Caco-2 (cell line): Measurements from ENCODE around the gene GPS1. TPM values are rescaled to one million over a fixed set of nuclear protein-coding genes. Genes with fewer than 3 reads are reported as not detected.

Source experiments
- BruUV-seq: library from RNA; stranded (reverse); fragments of 400-500 nt; replicated peaks from 2 replicates; lab custom pipeline; 2021; lab: Mats Ljungman, UMichigan
- CTCF ChIA-PET: fragments of 300-600 bp; sonication (Branson Sonifier 250); formaldehyde crosslinking; loops from one replicate; lab custom pipeline; 2022; ENCODE audit warnings: antibody characterized with exemption; lab: Charles Lee
- POLR2A ChIA-PET: fragments of 300-600 bp; sonication (Branson Sonifier 250); formaldehyde crosslinking; loops from one replicate; lab custom pipeline; 2022; ENCODE audit warnings: antibody characterized with exemption; lab: Charles Lee
- DNase-seq, 2 experiments: peaks; one replicate each; pipeline versions ENCODE4 v3.0.0 to v3.0.0-alpha.2; 2020 to 2022
- H3K27me3 ChIP-seq: replicated peaks from 2 replicates; pipeline ENCODE4 v1.6.0; 2011; ENCODE audit warnings: low read length; ENCODE audit not compliant: control insufficient read depth, insufficient read depth
- H3K36me3 ChIP-seq: 2 replicates; pipeline ENCODE4 v1.5.1; 2011; ENCODE audit warnings: low read length; ENCODE audit not compliant: control insufficient read depth, insufficient read depth
- H3K4me1 ChIP-seq: fragments of 250-450 bp; sonication (Bioruptor Pico); 2 replicates; pipeline ENCODE4 v1.5.1; 2020; ENCODE audit warnings: mild to moderate bottlenecking
- H3K4me3 ChIP-seq: 2 replicates; pipeline ENCODE4 v1.5.1; 2011; ENCODE audit warnings: low read depth, mild to moderate bottlenecking, control low read depth, low read length
- H3K9me3 ChIP-seq: fragments of 250-450 bp; sonication (Bioruptor Pico); 2 replicates; pipeline ENCODE4 v1.5.1; 2020; ENCODE audit warnings: mild to moderate bottlenecking, moderate library complexity
- H3K27ac Mint-ChIP-seq: one replicate; pipeline ENCODE4 v1.8.0; 2022; ENCODE audit warnings: mixed read lengths; ENCODE audit not compliant: unreplicated experiment
- H3K27me3 Mint-ChIP-seq: one replicate; pipeline ENCODE4 v1.8.0; 2022; ENCODE audit warnings: mixed read lengths; ENCODE audit not compliant: insufficient read depth, unreplicated experiment
- H3K36me3 Mint-ChIP-seq: one replicate; pipeline ENCODE4 v1.8.0; 2022; ENCODE audit warnings: mild to moderate bottlenecking, mixed read lengths; ENCODE audit not compliant: insufficient read depth, unreplicated experiment
- H3K4me1 Mint-ChIP-seq: one replicate; pipeline ENCODE4 v1.8.0; 2022; ENCODE audit warnings: low read depth, mixed read lengths; ENCODE audit not compliant: unreplicated experiment
- H3K4me3 Mint-ChIP-seq: one replicate; pipeline ENCODE4 v1.8.0; 2022; ENCODE audit warnings: mild to moderate bottlenecking, moderate library complexity, mixed read lengths; ENCODE audit not compliant: unreplicated experiment
- H3K9me3 Mint-ChIP-seq: one replicate; pipeline ENCODE4 v1.8.0; 2022; ENCODE audit warnings: mixed read lengths; ENCODE audit not compliant: unreplicated experiment
- intact Hi-C: fragments of 100-400 bp; cut with micrococcal nuclease; formaldehyde crosslinking; loops from one replicate; pipeline ENCODE4 v1.10.0; 2022; ENCODE audit not compliant: unreplicated experiment
- total RNA-seq: library from RNA; stranded (reverse); gene quantifications from 2 replicates; pipeline ENCODE4 v1.2.3, GENCODE V29; 2022
- TF ChIP-seq, protein P1 (sequence below), 2 experiments: fragments of 200-600 bp in 1 of 2; IDR thresholded peaks; 1 replicate in 1 of 2; 2 replicates in 1 of 2; pipeline versions ENCODE4 v1.5.1 to v1.8.0; 2011 to 2022; ENCODE audit warnings: antibody characterized with exemption in 1 of 2, control low read depth in 1 of 2, inconsistent platforms in 1 of 2, low read depth in 1 of 2, low read length in 1 of 2, mild to moderate bottlenecking in 1 of 2, moderate library complexity in 1 of 2; ENCODE audit not compliant: insufficient read depth in 1 of 2, severe bottlenecking in 1 of 2, unreplicated experiment in 1 of 2

GPS1 gene
- total RNA-seq, 1 experiment from 2014 or later = 195 TPM

- Histone ChIP-seq H3K36me3 (peaks cover 3% of the 10 kb centered on the region), H3K4me1 (0 out of 2 replicates have a peak, but pooled peaks cover under 1% of the 10 kb centered on the region), H3K27me3 (no peaks in the 10 kb centered on the region), H3K4me3 (no peak overlapping the region), H3K9me3 (no peaks in the 10 kb centered on the region)
- POLR2A ChIA-PET = no interaction called here
- CTCF ChIA-PET = interaction anchor here (1.7 kb wide), 1 partner anchor 29 kb away, joined by 5 read pairs; no protein-coding TSS in a partner anchor
- H3K27me3 Mint-ChIP-seq = no peaks in the 10 kb centered on the region
- no peak overlapping the region for H3K4me3 Mint-ChIP-seq
- no peak overlapping the region for H3K27ac Mint-ChIP-seq
- peaks cover 74% of the 10 kb centered on the region for H3K36me3 Mint-ChIP-seq
- TF ChIP-seq, protein P1, sequence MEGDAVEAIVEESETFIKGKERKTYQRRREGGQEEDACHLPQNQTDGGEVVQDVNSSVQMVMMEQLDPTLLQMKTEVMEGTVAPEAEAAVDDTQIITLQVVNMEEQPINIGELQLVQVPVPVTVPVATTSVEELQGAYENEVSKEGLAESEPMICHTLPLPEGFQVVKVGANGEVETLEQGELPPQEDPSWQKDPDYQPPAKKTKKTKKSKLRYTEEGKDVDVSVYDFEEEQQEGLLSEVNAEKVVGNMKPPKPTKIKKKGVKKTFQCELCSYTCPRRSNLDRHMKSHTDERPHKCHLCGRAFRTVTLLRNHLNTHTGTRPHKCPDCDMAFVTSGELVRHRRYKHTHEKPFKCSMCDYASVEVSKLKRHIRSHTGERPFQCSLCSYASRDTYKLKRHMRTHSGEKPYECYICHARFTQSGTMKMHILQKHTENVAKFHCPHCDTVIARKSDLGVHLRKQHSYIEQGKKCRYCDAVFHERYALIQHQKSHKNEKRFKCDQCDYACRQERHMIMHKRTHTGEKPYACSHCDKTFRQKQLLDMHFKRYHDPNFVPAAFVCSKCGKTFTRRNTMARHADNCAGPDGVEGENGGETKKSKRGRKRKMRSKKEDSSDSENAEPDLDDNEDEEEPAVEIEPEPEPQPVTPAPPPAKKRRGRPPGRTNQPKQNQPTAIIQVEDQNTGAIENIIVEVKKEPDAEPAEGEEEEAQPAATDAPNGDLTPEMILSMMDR (IDR thresholded peaks at IDR 0.05; ENCODE audit: insufficient read depth in 1 of 2, low read depth in 1 of 2, low read length in 1 of 2, severe bottlenecking in 1 of 2, unreplicated experiment in 1 of 2) = no peak
- BruUV-seq = no TSS peak
- intact Hi-C loops = no loop called here
- H3K9me3 Mint-ChIP-seq = no peaks in the 10 kb centered on the region
- H3K4me1 Mint-ChIP-seq = no peaks in the 10 kb centered on the region
- no peak for DNase-seq
These were observed 7.7 kb downstream of the GPS1 start for GRCh38 chr17:82059272-82060000.

- Mint-ChIP-seq H3K27me3 (no peaks in the 10 kb centered on the region), H3K4me3 (no peak overlapping the region)
- H3K36me3 ChIP-seq = peaks cover 3% of the 10 kb centered on the region
These were observed 8.3 kb downstream of the GPS1 start for GRCh38 chr17:82060001-82060380.

DNA sequence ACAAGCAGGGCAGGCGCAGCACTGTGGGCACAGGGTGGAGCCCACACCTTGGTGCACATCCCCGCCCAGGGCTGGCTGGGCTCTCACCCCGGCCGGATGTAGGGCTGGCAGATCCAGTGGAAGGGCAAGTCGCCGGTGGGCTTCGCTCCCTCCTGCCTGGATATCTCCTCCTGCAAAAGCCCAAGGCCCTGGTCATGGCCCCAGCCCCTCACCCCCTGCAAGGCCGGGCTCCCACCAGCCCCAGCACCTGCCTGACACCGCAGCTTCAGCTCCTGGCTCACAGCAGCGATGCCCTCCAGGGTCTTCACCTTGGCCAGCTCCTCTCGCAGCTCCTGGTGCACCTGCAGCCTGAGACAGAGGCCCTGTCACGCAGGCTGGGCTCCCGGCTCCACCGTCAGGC is 8.9 kb downstream of the GPS1 start:
- H3K4me1 Mint-ChIP-seq = no peaks in the 10 kb centered on the region
- no peak overlapping the region for H3K27ac Mint-ChIP-seq
- intact Hi-C loops = no loop called here
- ChIA-PET CTCF (interaction anchor here (1.7 kb wide), 1 partner anchor 30 kb away, joined by 5 read pairs; no protein-coding TSS in a partner anchor), POLR2A (interaction anchor here (0.6 kb wide), 1 partner anchor 145 kb away, joined by 3 read pairs; no protein-coding TSS in a partner anchor)
- no peak overlapping the region for H3K4me3 ChIP-seq
- no peak overlapping the region for H3K4me3 Mint-ChIP-seq
- no peaks in the 10 kb centered on the region for H3K27me3 Mint-ChIP-seq
- 0 out of 2 replicates have a peak, but pooled peaks cover 5% of the 10 kb centered on the region for H3K4me1 ChIP-seq
- TF ChIP-seq, protein P1 (IDR thresholded peaks at IDR 0.05; ENCODE audit: insufficient read depth in 1 of 2, low read depth in 1 of 2, low read length in 1 of 2, severe bottlenecking in 1 of 2, unreplicated experiment in 1 of 2) = no peak
- no peaks in the 10 kb centered on the region for H3K9me3 Mint-ChIP-seq
- H3K36me3 ChIP-seq = peaks cover 3% of the 10 kb centered on the region
- no peaks in the 10 kb centered on the region for H3K27me3 ChIP-seq
- no peaks in the 10 kb centered on the region for H3K9me3 ChIP-seq
- peaks cover 67% of the 10 kb centered on the region for H3K36me3 Mint-ChIP-seq
- BruUV-seq = no TSS peak
- DNase-seq = no peak

More at GRCh38 chr17:82060001-82060380, 8.3 kb downstream of the GPS1 start:
- no peaks in the 10 kb centered on the region for H3K9me3 ChIP-seq
- Mint-ChIP-seq H3K27ac (no peak overlapping the region), H3K4me1 (no peaks in the 10 kb centered on the region), H3K36me3 (peaks cover 69% of the 10 kb centered on the region), H3K9me3 (no peaks in the 10 kb centered on the region)
- H3K27me3 ChIP-seq = no peaks in the 10 kb centered on the region
- DNase-seq = no peak
- no TSS peak for BruUV-seq
- no peak overlapping the region for H3K4me3 ChIP-seq
- TF ChIP-seq, protein P1 (IDR thresholded peaks at IDR 0.05; ENCODE audit: insufficient read depth in 1 of 2, low read depth in 1 of 2, low read length in 1 of 2, severe bottlenecking in 1 of 2, unreplicated experiment in 1 of 2) = no peak
- intact Hi-C loops = no loop called here
- POLR2A ChIA-PET = interaction anchor here (0.6 kb wide), 1 partner anchor 146 kb away, joined by 3 read pairs; no protein-coding TSS in a partner anchor
- CTCF ChIA-PET = interaction anchor here (1.7 kb wide), 1 partner anchor 30 kb away, joined by 5 read pairs; no protein-coding TSS in a partner anchor
- H3K4me1 ChIP-seq = 0 out of 2 replicates have a peak, but pooled peaks cover 5% of the 10 kb centered on the region
